SJCRH30 (cell line): ENCODE data around the gene OR8A1. TPM values are rescaled to one million over a fixed set of nuclear protein-coding genes. Genes with fewer than 3 reads are reported as not detected.

ENCODE experiments used
- DNase-seq, 2 experiments: peaks; one replicate each; pipeline ENCODE4 v3.0.0-alpha.2; 2015 to 2020
- H3K27ac ChIP-seq: fragments of 250-450 bp; sonication (Bioruptor Pico); 2 replicates; pipeline ENCODE4 v1.5.1; 2020; ENCODE audit warnings: mild to moderate bottlenecking, moderate library complexity
- H3K27me3 ChIP-seq: fragments of 250-450 bp; sonication (Bioruptor Pico); 2 replicates; pipeline ENCODE4 v1.5.1; 2020; ENCODE audit warnings: mild to moderate bottlenecking, moderate library complexity
- H3K36me3 ChIP-seq: fragments of 250-450 bp; sonication (Bioruptor Pico); 2 replicates; pipeline ENCODE4 v1.5.1; 2020; ENCODE audit warnings: mild to moderate bottlenecking, moderate library complexity
- H3K4me1 ChIP-seq: fragments of 250-450 bp; sonication (Bioruptor Pico); 2 replicates; pipeline ENCODE4 v1.5.1; 2020; ENCODE audit warnings: mild to moderate bottlenecking, moderate library complexity
- H3K4me3 ChIP-seq: fragments of 250-450 bp; sonication (Bioruptor Pico); 2 replicates; pipeline ENCODE4 v1.5.1; 2020; ENCODE audit warnings: mild to moderate bottlenecking, moderate library complexity
- H3K9me3 ChIP-seq: fragments of 250-450 bp; sonication (Bioruptor Pico); replicated peaks from 2 replicates; pipeline ENCODE4 v1.5.1; 2020; ENCODE audit warnings: mild to moderate bottlenecking, moderate library complexity
- total RNA-seq: library from RNA; depleted of rRNA; stranded (reverse); fragments of >200 nt; shearing (Covaris generic); gene quantifications from 2 replicates; pipeline ENCODE4 v1.2.3, GENCODE V29; 2014; rRNA removed

The OR8A1 gene
- total RNA-seq, 1 experiment from 2014 or later: not detected

DNA sequence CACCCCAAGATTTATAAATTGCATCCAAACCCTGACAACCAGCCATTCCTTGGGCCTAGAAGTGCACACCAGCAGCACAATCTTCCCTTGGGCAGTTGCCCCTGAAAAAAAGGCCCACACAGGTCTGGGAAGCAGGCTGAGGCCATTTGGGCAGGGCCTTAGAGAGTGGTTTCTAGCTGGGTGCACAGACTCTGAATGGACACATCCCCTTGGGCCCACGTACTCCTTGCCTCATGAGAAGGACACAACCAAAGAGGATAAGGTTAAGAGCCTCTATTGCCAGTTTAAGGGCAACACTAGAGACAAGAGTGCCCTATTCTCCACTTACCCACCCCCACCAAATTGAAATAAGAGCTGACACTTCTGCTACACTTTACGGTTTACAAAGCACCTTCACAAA, 40.5 kb downstream of the OR8A1 start:
- H3K4me3 ChIP-seq: no peak overlapping the region
- H3K4me1 ChIP-seq: no peaks in the 10 kb centered on the region
- no peaks in the 10 kb centered on the region for H3K9me3 ChIP-seq
- no peak for DNase-seq
- no peaks in the 10 kb centered on the region for H3K27me3 ChIP-seq
- no peaks in the 10 kb centered on the region for H3K36me3 ChIP-seq
- H3K27ac ChIP-seq: no peak overlapping the region

DNA sequence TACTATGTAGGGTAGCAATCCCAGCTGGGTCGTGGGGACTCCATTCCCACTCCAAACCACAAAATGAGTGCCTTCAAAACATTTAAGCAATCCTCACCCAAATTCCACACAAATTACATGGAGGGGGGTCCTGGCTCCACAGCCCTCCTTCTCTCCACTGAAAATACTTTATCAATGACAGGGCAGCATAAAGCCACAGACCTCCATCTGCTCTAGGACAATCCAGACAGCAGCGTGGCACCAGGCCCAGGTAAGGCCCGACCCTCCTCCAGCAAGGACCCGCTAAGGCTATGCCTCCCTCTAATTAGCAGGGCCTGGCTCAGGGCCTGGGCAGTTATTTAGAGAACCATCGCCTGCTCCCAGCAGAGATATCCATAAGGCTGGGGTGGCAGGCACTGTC, 41.3 kb downstream of the OR8A1 start, which contains the start of gene PANX3:
Gene PANX3 (plus strand): TSS at position 365 of the 400 bp plus-strand sequence. CDS start 129 bp downstream, outside the sequence.
- Histone ChIP-seq H3K27ac (no peak within 1 kb of the TSS), H3K9me3 (no peaks in the 10 kb centered on the region), H3K36me3 (no peaks in the 10 kb centered on the region), H3K4me1 (no peaks in the 10 kb centered on the region), H3K4me3 (no peak within 1 kb of the TSS), H3K27me3 (no peaks in the 10 kb centered on the region)
- DNase-seq: no peak

GRCh38 chr11:124612045-124612444, 42.2 kb downstream of the OR8A1 start:
- H3K9me3 ChIP-seq: no peaks in the 10 kb centered on the region
- H3K27me3 ChIP-seq: no peaks in the 10 kb centered on the region
- peak in 1 of 2 experiments; percentile 10 for DNase-seq
- no peak overlapping the region for H3K27ac ChIP-seq
- no peaks in the 10 kb centered on the region for H3K36me3 ChIP-seq
- no peaks in the 10 kb centered on the region for H3K4me1 ChIP-seq
- H3K4me3 ChIP-seq: no peak overlapping the region

- Histone ChIP-seq H3K4me3 (no peak overlapping the region), H3K27ac (no peak overlapping the region), H3K27me3 (no peaks in the 10 kb centered on the region), H3K4me1 (no peaks in the 10 kb centered on the region), H3K9me3 (no peaks in the 10 kb centered on the region), H3K36me3 (no peaks in the 10 kb centered on the region)
- DNase-seq: peak in 1 of 2 experiments; percentile 15
These were observed 42.9 kb downstream of the OR8A1 start for GRCh38 chr11:124612567-124613246.

DNA sequence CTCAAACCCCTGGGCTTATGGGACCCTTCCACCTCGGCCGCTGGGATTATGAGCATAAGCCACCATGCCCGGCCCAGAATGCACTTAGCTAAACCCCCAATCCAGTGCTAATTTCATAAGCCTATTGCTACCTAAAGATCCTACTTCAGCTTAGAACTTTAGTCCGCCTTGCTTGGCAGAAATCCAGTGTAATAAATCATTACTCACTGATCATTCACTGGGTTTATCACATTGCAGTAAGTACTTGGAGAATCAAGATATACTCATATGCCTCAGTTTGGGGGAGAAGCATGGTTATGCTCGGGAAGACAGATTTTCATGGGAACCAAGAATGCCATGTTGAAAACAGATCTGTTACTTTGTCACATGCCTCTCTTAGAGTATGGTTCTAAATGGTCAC, 49.1 kb downstream of the OR8A1 start:
- H3K9me3 ChIP-seq: no peaks in the 10 kb centered on the region
- 0 out of 2 replicates have a peak, but pooled peaks cover under 1% of the 10 kb centered on the region for H3K4me1 ChIP-seq
- DNase-seq: no peak
- no peaks in the 10 kb centered on the region for H3K36me3 ChIP-seq
- no peak overlapping the region for H3K27ac ChIP-seq
- no peaks in the 10 kb centered on the region; the same call in 1 of the 2 replicates for H3K27me3 ChIP-seq
- no peak overlapping the region for H3K4me3 ChIP-seq

Other genes with a start within 250 kb of the OR8A1 start
- gene OR8D2, start 249.8 kb upstream of the OR8A1 start, total RNA-seq: not detected in 2 replicates
- gene OR8B2, start 185.5 kb upstream of the OR8A1 start, total RNA-seq: not detected in 2 replicates
- not detected in 2 replicates for gene OR8B3, start 171.0 kb upstream of the OR8A1 start, total RNA-seq
- not detected in 2 replicates for gene OR8B4, start 145.1 kb upstream of the OR8A1 start, total RNA-seq
- gene OR8B8, start 124.3 kb upstream of the OR8A1 start, total RNA-seq: not detected in 2 replicates
- gene OR8B12, start 26.3 kb upstream of the OR8A1 start, total RNA-seq: not detected in 2 replicates
- gene PANX3, start 41.4 kb downstream of the OR8A1 start, total RNA-seq: not detected in 2 replicates
- 11.9 and 14.4 TPM in 2 replicates for gene TBRG1, start 52.9 kb downstream of the OR8A1 start, total RNA-seq
- 0.43 and 0.63 TPM in 2 replicates for gene SIAE, start 103.7 kb downstream of the OR8A1 start, total RNA-seq
- gene SPA17, start 103.9 kb downstream of the OR8A1 start, total RNA-seq: 4.0 and 6.0 TPM in 2 replicates
- gene NRGN, start 169.9 kb downstream of the OR8A1 start, total RNA-seq: 4.5 and 4.6 TPM in 2 replicates
- not detected in 2 replicates for gene VSIG2, start 182.3 kb downstream of the OR8A1 start, total RNA-seq
- gene ESAM, start 192.3 kb downstream of the OR8A1 start, total RNA-seq: 0.16 TPM in 1 of 2 replicates, not detected in the other
- gene MSANTD2, start 230.4 kb downstream of the OR8A1 start, total RNA-seq: 9.2 and 12.6 TPM in 2 replicates